Common myeloid progenitor, CD34-positive (primary cell): ENCODE results near the gene IGF2BP2.

Experiments
- CTCF ChIA-PET: fragments of 350-600 bp; sonication (Branson Sonifier 250); formaldehyde crosslinking; loops from one replicate; lab custom pipeline; 2021; ENCODE audit warnings: antibody characterized with exemption; lab: Charles Lee
- POLR2A ChIA-PET: fragments of 350-600 bp; sonication (Branson Sonifier 250); formaldehyde crosslinking; loops from one replicate; lab custom pipeline; 2021; ENCODE audit warnings: antibody characterized with exemption; lab: Charles Lee
- DNase-seq, 3 donors: peaks; one replicate each; pipeline versions ENCODE4 v3.0.0 to v3.0.0-alpha.2; 2013
- H3K27ac ChIP-seq, 2 experiments: 1 replicate in 1 of 2; 2 replicates in 1 of 2; pipeline ENCODE4 v1.7.0; 2013; ENCODE audit warnings: inconsistent platforms in 2 of 2, low read length in 2 of 2, mild to moderate bottlenecking in 2 of 2, low read depth in 1 of 2, moderate library complexity in 1 of 2; ENCODE audit not compliant: severe bottlenecking in 2 of 2, insufficient read depth in 1 of 2, poor library complexity in 1 of 2
- H3K27me3 ChIP-seq, 5 experiments: replicated peaks in 2 of 5; 1 replicate in 3 of 5; 2 replicates in 2 of 5; pipeline versions ENCODE4 v1.6.1 to v1.7.0; 2013; ENCODE audit warnings: low read length in 4 of 5, mild to moderate bottlenecking in 2 of 5, moderate library complexity in 2 of 5, inconsistent platforms in 1 of 5; ENCODE audit not compliant: insufficient read depth in 5 of 5, control insufficient read depth in 4 of 5
- H3K36me3 ChIP-seq, 4 experiments: 1 replicate in 2 of 4; 2 replicates in 2 of 4; pipeline versions ENCODE4 v1.6.1 to v1.7.0; 2013; ENCODE audit warnings: low read length in 3 of 4, control low read depth in 1 of 4, mild to moderate bottlenecking in 1 of 4; ENCODE audit not compliant: control insufficient read depth in 4 of 4, insufficient read depth in 4 of 4
- H3K4me1 ChIP-seq, 4 experiments: 1 replicate in 3 of 4; 2 replicates in 1 of 4; pipeline versions ENCODE4 v1.6.1 to v1.7.1; 2013; ENCODE audit warnings: low read length in 3 of 4, mild to moderate bottlenecking in 3 of 4, control low read depth in 1 of 4, inconsistent platforms in 1 of 4, moderate library complexity in 1 of 4; ENCODE audit not compliant: control insufficient read depth in 4 of 4, insufficient read depth in 4 of 4; ENCODE audit errors: control extremely low read depth in 1 of 4
- H3K4me3 ChIP-seq, 7 experiments: 1 replicate in 4 of 7; 2 replicates in 3 of 7; pipeline versions ENCODE4 v1.5.1 to v1.7.0; 2013; ENCODE audit warnings: mild to moderate bottlenecking in 7 of 7, low read length in 6 of 7, moderate library complexity in 6 of 7, inconsistent platforms in 2 of 7, low read depth in 2 of 7, control low read depth in 1 of 7; ENCODE audit not compliant: insufficient read depth in 4 of 7, control insufficient read depth in 1 of 7; ENCODE audit errors: extremely low read depth in 1 of 7
- H3K9me3 ChIP-seq, 5 experiments: 1 replicate in 4 of 5; 2 replicates in 1 of 5; pipeline versions ENCODE4 v1.6.1 to v1.7.1; 2013; ENCODE audit warnings: low read length in 4 of 5, mild to moderate bottlenecking in 2 of 5, inconsistent platforms in 1 of 5, low read depth in 1 of 5, moderate library complexity in 1 of 5; ENCODE audit not compliant: control insufficient read depth in 4 of 5, insufficient read depth in 2 of 5; ENCODE audit errors: control extremely low read depth in 1 of 5
- WGBS: methylation state at CpG from one replicate; pipeline ENCODE4 v1.1.5; 2013; ENCODE audit not compliant: insufficient coverage; 5-methylcytosine and 5-hydroxymethylcytosine counted together

IGF2BP2 gene

GRCh38 chr3:185750015-185750414 lies 74.8 kb downstream of the IGF2BP2 start:
- WGBS, result no CpG with 5 or more reads among the region's 1 CpG

GRCh38 chr3:185746470-185746869 lies 78.4 kb downstream of the IGF2BP2 start:
- ChIA-PET CTCF (interaction anchor here (0.8 to 7.9 kb wide), 10 partner anchors 10 to 77 kb away, joined by 3 to 63 read pairs (median 6); no protein-coding TSS in a partner anchor), POLR2A (interaction anchor here (1.0 kb wide), 1 partner anchor 18 kb away, joined by 3 read pairs; no protein-coding TSS in a partner anchor)
- peak in 2 of 3 donors; percentile 70 to 80 for DNase-seq
- Histone ChIP-seq H3K27ac (peak overlapping the region; percentile 35 to 79), H3K4me1 (peaks cover 25 to 71% (median 53%) of the 10 kb centered on the region in 4 experiments), H3K9me3 (no peaks in the 10 kb centered on the region), H3K27me3 (no peaks in the 10 kb centered on the region), H3K36me3 (peaks cover 0 to 2% (median 0%) of the 10 kb centered on the region in 4 experiments), H3K4me3 (peak overlapping the region in 6 of 7 experiments; percentile 0 to 60 (median 21))
- WGBS, result 0% methylated on average over 2 of the region's 5 CpGs

More at GRCh38 chr3:185750015-185750414, 74.8 kb downstream of the IGF2BP2 start:
- Histone ChIP-seq H3K27ac (no peak overlapping the region), H3K4me1 (peaks cover 27 to 79% (median 64%) of the 10 kb centered on the region in 4 experiments), H3K36me3 (peaks cover 0 to 2% (median 0%) of the 10 kb centered on the region in 4 experiments), H3K4me3 (no peak overlapping the region), H3K9me3 (peaks cover 0 to 4% (median 0%) of the 10 kb centered on the region in 5 experiments), H3K27me3 (no peaks in the 10 kb centered on the region)
- ChIA-PET POLR2A (no interaction called here), CTCF (interaction anchor here (0.8 to 1.6 kb wide), 6 partner anchors 9 to 19 kb away, joined by 3 to 8 read pairs (median 4); no protein-coding TSS in a partner anchor)
- no peak for DNase-seq

- peaks cover 25 to 63% (median 51%) of the 10 kb centered on the region in 4 experiments for H3K4me1 ChIP-seq
- POLR2A ChIA-PET, result no interaction called here
- 10% methylated on average over 7 of the region's 12 CpGs for WGBS
- H3K9me3 ChIP-seq, result no peaks in the 10 kb centered on the region
- peak overlapping the region; percentile 35 to 79 for H3K27ac ChIP-seq
- H3K27me3 ChIP-seq, result no peaks in the 10 kb centered on the region
- DNase-seq, result peak in 1 of 3 donors; percentile 60
- CTCF ChIA-PET, result interaction anchor here (0.7 to 7.9 kb wide), 6 partner anchors 10 to 67 kb away, joined by 3 to 63 read pairs (median 14); no protein-coding TSS in a partner anchor
- H3K36me3 ChIP-seq, result no peaks in the 10 kb centered on the region
- peak overlapping the region in 4 of 7 experiments; percentile 24 to 58 (median 42) for H3K4me3 ChIP-seq
Observed at GRCh38 chr3:185744997-185745843, 79.6 kb downstream of the IGF2BP2 start.

- no peaks in the 10 kb centered on the region for H3K27me3 ChIP-seq
- ChIA-PET POLR2A (interaction anchor here (0.7 kb wide), 1 partner anchor 12 kb away, joined by 3 read pairs; no protein-coding TSS in a partner anchor), CTCF (interaction anchor here (0.6 to 7.9 kb wide), 7 partner anchors 8 to 101 kb away, joined by 3 to 63 read pairs (median 4); no protein-coding TSS in a partner anchor)
- DNase-seq, result no peak
- 100% methylated on average over 2 of the region's 2 CpGs for WGBS
- no peak overlapping the region for H3K4me3 ChIP-seq
- H3K4me1 ChIP-seq, result peaks cover 19 to 39% (median 30%) of the 10 kb centered on the region in 4 experiments
- H3K9me3 ChIP-seq, result no peaks in the 10 kb centered on the region
- no peak overlapping the region for H3K27ac ChIP-seq
- no peaks in the 10 kb centered on the region for H3K36me3 ChIP-seq
Observed at GRCh38 chr3:185741586-185741985, 83.3 kb downstream of the IGF2BP2 start.

- DNase-seq, result no peak
- WGBS, result 80% methylated on average over 1 of the region's 1 CpG
- Histone ChIP-seq H3K4me1 (peaks cover 7 to 24% (median 15%) of the 10 kb centered on the region in 4 experiments), H3K27me3 (no peaks in the 10 kb centered on the region), H3K9me3 (no peaks in the 10 kb centered on the region), H3K36me3 (no peaks in the 10 kb centered on the region), H3K27ac (no peak overlapping the region), H3K4me3 (no peak overlapping the region)
- POLR2A ChIA-PET, result no interaction called here
- CTCF ChIA-PET, result interaction anchor here (0.9 to 7.9 kb wide), 6 partner anchors 8 to 203 kb away, joined by 3 to 63 read pairs (median 6); no protein-coding TSS in a partner anchor
Observed at GRCh38 chr3:185740133-185740532, 84.7 kb downstream of the IGF2BP2 start.

GRCh38 chr3:185739264-185739701 lies 85.6 kb downstream of the IGF2BP2 start:
- H3K4me1 ChIP-seq, result peaks cover 0 to 16% (median 8%) of the 10 kb centered on the region in 4 experiments
- WGBS, result 94% methylated on average over 5 of the region's 5 CpGs
- H3K27ac ChIP-seq, result no peak overlapping the region
- no peak for DNase-seq
- no peaks in the 10 kb centered on the region for H3K27me3 ChIP-seq
- POLR2A ChIA-PET, result no interaction called here
- H3K36me3 ChIP-seq, result no peaks in the 10 kb centered on the region
- H3K4me3 ChIP-seq, result no peak overlapping the region
- CTCF ChIA-PET, result interaction anchor here (0.9 to 1.0 kb wide), 3 partner anchors 10 to 69 kb away, joined by 3 read pairs; no protein-coding TSS in a partner anchor
- no peaks in the 10 kb centered on the region for H3K9me3 ChIP-seq
